CMK (cell line): Measurements from ENCODE around the gene ZNF621.

ENCODE experiments used
- DNase-seq: peaks from one replicate; pipeline ENCODE4 v3.0.0-alpha.2; 2010; ENCODE audit warnings: low read depth

ZNF621 gene

GRCh38 chr3:40524568-40525285 lies at the start of gene ZNF621:
Gene ZNF621 (plus strand): TSS chr3:40524960. CDS start chr3:40525841, 881 bp downstream.
- peak; percentile 74 for DNase-seq

- DNase-seq, result peak; percentile 59
Observed at GRCh38 chr3:40476478-40477470, 48.0 kb upstream of the ZNF621 start, which contains the start of gene ZNF619. Gene ZNF619 (plus strand): TSS chr3:40477122. CDS start chr3:40477980, 858 bp downstream.

GRCh38 chr3:40477666-40478065 lies 47.1 kb upstream of the ZNF621 start:
- no peak for DNase-seq

- no peak for DNase-seq
Observed at GRCh38 chr3:40487172-40487571, 37.6 kb upstream of the ZNF621 start.

- no peak for DNase-seq
Observed at GRCh38 chr3:40490916-40491315, 33.8 kb upstream of the ZNF621 start.

GRCh38 chr3:40494698-40495097 lies 30.1 kb upstream of the ZNF621 start:
- DNase-seq, result no peak

GRCh38 chr3:40497288-40497687 lies 27.5 kb upstream of the ZNF621 start:
- no peak for DNase-seq

GRCh38 chr3:40499952-40500351 lies 24.8 kb upstream of the ZNF621 start:
- DNase-seq, result no peak

GRCh38 chr3:40502034-40502433 lies 22.7 kb upstream of the ZNF621 start:
- no peak for DNase-seq

GRCh38 chr3:40504636-40505430 lies 19.9 kb upstream of the ZNF621 start:
- no peak for DNase-seq

- DNase-seq, result peak; percentile 85
Observed at GRCh38 chr3:40505599-40506462, 18.9 kb upstream of the ZNF621 start, which contains the start of gene ZNF620. Gene ZNF620 (plus strand): TSS chr3:40506039. CDS start chr3:40506353, 314 bp downstream.

GRCh38 chr3:40511031-40511718 lies 13.6 kb upstream of the ZNF621 start:
- DNase-seq, result no peak

GRCh38 chr3:40516201-40516600 lies 8.6 kb upstream of the ZNF621 start:
- DNase-seq, result no peak

GRCh38 chr3:40518067-40518466 lies 6.7 kb upstream of the ZNF621 start:
- no peak for DNase-seq

GRCh38 chr3:40518848-40519247 lies 5.9 kb upstream of the ZNF621 start:
- no peak for DNase-seq

GRCh38 chr3:40521254-40521653 lies 3.5 kb upstream of the ZNF621 start:
- DNase-seq, result no peak

- no peak for DNase-seq
Observed at GRCh38 chr3:40523781-40524180, 979 bp upstream of the ZNF621 start.

GRCh38 chr3:40524222-40524567 lies 565 bp upstream of the ZNF621 start:
- no peak for DNase-seq

GRCh38 chr3:40528426-40528825 lies 3.7 kb downstream of the ZNF621 start:
- no peak for DNase-seq

GRCh38 chr3:40532252-40532651 lies 7.5 kb downstream of the ZNF621 start:
- no peak for DNase-seq
